NCI-H2196 (cell line): Measurements from ENCODE around the gene STARD3.

ENCODE experiments used
- DNase-seq: peaks from one replicate; lab custom pipeline; 2025; ENCODE audit not compliant: unreplicated experiment; lab: John Stamatoyannopoulos, UW

STARD3 gene

DNA sequence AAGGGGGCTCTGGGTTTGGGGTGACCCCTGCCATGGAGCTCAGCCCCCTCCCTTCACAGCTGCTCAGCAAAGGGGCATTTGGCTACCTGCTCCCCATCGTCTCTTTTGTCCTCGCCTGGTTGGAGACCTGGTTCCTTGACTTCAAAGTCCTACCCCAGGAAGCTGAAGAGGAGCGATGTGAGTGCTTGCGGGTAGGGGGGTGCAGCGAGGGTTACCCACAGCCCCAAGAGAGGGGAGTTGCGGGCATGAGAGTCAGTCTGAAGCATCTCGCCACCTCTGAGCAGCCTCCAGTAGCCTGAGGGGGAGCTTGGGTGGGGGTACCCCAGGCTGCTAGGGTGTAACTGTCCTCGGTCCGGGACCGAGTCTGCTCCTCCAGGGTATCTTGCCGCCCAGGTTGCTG, 21.4 kb downstream of the STARD3 start:
- no peak for DNase-seq

DNA sequence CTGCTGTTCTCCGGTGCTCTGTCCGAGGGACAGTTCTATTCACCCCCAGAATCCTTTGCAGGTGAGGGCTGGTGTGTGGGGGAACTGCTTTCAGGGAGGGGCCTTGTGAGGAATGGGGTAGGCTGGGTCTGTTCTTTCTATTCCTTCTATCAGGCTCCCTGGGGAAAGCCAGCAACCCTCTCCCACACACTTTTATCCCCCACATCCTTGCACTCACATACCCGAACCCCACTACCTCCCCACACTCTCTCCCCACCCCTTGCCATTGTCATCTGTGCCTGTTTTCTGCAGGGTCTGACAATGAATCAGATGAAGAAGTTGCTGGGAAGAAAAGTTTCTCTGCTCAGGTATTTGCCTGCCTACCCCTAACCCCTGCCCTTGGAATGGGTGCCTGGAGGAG, 21.8 kb downstream of the STARD3 start:
- no peak for DNase-seq

DNA sequence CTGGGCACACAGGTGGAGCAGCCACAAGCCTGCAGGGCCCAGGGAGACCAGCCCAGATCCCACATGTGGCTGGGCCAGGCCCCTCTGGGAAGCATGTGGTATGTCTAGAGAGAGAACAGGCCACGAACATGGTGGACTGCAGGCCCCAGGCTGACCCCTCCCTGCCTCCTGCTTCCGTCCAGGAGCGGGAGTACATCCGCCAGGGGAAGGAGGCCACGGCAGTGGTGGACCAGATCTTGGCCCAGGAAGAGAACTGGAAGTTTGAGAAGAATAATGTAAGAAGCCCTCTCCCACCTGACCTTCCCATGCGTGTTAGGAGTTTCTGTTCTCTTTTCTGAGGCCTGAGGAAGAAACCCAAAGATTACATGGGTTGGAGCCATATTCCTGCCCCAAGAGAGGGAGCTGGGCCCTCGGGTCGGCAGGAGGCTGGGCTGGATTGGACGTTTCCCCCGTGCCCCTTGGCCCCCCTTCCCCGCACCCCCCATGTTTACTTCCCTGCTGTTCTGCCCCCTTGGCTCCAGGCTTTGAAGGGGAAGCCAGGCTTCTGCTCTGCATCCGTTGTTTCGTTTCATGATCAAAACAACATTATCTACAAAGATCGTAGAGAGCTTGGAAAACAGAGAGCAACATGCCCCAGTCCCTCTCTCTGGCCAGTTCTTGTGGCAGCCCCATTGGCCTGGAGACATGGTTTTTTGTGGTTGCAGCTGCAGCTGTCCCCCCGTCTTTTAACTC, 22.5 kb downstream of the STARD3 start:
- DNase-seq = no peak

DNA sequence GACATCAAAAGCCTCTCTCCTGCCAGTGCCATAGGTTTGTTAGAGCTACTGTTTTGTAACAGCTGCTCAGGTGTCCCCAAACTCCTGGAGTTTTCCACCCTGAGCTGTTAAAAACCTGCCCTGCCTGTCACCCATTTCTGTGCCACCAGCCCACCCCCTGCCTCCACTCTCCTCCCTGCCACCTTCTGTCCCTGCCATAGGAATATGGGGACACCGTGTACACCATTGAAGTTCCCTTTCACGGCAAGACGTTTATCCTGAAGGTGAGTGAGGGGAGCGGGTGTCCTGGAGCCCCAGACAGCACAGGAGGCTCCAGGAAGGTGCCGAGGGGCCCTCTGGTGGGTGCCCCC, 23.0 kb downstream of the STARD3 start:
- no peak for DNase-seq

DNA sequence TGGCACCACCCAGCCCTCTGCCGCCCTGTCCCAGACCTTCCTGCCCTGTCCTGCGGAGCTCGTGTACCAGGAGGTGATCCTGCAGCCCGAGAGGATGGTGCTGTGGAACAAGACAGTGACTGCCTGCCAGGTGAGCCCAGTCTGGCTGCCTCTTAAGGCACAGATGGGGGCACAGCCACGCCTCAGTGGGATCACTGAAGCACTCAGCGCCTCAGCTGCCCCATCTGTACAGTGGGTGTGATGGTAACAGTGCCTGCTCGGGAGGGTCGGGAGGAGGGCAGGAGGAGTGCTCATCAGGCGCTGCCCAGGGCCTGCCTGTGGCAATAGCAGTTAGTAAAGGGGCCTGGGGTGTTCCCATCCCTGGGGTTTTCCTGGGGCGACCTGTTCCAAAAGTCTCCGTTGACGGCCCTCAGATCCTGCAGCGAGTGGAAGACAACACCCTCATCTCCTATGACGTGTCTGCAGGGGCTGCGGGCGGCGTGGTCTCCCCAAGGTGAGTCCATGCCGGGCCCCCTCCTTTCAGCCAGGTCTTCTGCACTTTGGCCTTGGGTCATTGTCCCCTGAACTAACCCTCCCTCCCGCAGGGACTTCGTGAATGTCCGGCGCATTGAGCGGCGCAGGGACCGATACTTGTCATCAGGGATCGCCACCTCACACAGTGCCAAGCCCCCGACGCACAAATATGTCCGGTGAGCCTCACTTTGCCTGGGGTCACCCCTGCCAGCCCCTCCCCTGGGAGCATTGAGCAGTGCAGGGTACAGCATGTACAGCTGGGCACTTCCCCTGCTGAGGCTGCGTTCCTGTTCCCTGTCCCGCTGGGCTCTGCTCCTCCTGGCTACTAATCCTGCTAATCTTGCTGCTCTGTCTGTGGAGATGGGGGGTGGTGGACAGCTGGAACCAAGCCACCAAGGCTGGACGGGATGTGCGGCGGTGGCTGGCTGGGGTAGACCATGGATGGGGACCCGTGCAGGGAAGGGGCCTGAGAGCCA, 23.7 kb downstream of the STARD3 start:
- no peak for DNase-seq

DNA sequence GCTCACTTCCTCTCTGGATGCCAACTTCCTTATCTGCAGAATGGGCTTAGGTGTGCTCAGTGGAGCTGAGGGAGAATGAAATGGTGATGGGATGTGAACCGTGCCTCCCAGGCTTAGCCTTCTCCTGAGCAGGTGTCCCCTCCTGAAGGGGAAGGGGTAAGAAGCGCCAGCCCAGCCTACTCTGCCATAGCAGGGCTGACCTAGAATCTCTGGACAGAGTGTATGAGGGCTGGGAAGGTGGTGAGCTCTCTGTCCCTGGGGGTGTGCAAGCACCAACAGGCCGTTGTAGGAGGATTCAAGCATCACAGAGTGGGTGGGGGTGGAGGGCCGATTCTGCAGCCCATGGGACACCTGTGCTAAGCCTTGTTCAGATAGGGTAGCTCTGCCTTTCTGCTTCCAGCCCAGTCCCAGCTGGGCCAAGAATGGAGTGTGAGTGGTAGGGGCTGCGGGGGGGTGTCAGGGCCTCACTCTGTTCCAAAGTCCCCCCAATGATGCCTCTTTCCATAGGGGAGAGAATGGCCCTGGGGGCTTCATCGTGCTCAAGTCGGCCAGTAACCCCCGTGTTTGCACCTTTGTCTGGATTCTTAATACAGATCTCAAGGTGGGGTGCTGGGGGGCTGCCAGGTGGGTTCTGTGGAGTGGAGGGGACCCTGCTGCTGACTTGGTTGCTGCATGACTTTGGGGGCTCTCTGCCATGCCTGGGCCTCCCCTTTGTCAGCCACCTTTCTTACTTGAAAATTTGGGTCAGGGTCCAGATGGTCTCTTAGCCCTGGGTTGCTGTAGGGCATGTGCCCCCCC, 25.0 kb downstream of the STARD3 start:
- DNase-seq = no peak

DNA sequence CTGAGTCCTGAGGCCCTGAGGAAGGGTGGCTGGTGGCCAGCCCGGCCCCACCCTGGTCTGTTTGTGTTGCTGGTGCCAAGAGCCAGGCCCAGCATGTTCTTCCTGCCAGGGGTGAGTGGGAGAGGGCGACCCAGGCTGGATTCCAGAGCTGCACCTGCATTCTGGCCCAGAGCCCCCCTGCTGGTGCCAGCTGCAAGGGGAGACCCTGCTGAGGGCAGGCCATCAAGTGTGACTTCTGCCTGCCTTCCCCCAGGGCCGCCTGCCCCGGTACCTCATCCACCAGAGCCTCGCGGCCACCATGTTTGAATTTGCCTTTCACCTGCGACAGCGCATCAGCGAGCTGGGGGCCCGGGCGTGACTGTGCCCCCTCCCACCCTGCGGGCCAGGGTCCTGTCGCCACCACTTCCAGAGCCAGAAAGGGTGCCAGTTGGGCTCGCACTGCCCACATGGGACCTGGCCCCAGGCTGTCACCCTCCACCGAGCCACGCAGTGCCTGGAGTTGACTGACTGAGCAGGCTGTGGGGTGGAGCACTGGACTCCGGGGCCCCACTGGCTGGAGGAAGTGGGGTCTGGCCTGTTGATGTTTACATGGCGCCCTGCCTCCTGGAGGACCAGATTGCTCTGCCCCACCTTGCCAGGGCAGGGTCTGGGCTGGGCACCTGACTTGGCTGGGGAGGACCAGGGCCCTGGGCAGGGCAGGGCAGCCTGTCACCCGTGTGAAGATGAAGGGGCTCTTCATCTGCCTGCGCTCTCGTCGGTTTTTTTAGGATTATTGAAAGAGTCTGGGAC, 25.8 kb downstream of the STARD3 start:
- no peak for DNase-seq

DNA sequence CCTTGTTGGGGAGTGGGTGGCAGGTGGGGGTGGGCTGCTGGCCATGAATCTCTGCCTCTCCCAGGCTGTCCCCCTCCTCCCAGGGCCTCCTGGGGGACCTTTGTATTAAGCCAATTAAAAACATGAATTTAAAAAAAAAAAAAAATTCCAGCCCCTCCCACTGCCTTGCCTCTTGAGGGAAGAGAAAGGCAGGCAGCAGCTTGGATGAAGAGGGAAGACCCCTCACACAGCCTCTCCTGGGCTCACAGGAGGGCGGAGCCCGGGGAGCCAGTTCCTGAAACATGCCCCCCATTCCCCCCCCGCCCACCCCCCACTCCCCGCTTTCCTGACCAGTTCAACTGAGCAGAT, 26.4 kb downstream of the STARD3 start:
- no peak for DNase-seq

DNA sequence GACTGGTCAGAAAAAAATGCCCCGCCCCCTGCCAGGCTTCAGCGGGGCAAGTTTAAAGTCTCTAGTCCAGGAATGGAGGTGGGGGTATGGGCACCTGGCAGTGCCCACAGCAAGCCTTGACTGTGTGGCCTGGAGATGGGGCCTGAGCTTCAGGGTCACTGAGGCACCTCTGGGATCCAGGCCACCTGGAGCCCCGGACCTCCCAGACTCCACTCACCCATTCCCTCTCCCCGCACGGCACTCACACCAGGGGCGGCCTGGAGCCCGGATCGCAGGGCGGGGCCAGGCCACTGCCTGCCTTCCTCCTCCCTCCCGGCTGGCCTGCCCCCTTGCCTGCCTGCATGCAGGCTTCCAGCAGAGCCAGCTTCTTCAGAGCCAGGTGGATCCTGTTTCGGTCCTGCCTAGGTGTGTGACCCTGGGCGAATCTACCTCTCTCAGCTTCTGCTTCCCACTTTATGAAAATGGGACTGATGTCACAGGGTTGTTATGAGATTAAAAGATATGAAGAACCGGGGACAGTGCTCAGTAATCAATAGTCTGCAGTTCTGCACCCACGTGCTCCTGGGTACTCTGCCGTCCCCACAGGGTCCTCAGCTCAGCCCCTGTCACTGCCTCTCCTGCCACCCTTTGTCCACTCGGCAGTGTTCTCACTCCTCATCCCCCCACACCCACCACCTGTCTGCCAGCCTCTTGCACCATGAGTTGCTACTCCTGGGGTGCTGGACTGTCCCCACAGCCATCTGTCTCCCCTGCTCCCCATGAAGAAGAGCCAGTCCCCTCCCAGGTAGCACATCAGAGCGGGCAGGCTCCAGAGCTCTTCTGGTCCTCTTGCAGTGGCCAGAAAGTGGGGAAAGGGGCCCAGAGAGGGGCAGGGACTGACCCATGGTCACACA, 27.0 kb downstream of the STARD3 start:
- DNase-seq = no peak

DNA sequence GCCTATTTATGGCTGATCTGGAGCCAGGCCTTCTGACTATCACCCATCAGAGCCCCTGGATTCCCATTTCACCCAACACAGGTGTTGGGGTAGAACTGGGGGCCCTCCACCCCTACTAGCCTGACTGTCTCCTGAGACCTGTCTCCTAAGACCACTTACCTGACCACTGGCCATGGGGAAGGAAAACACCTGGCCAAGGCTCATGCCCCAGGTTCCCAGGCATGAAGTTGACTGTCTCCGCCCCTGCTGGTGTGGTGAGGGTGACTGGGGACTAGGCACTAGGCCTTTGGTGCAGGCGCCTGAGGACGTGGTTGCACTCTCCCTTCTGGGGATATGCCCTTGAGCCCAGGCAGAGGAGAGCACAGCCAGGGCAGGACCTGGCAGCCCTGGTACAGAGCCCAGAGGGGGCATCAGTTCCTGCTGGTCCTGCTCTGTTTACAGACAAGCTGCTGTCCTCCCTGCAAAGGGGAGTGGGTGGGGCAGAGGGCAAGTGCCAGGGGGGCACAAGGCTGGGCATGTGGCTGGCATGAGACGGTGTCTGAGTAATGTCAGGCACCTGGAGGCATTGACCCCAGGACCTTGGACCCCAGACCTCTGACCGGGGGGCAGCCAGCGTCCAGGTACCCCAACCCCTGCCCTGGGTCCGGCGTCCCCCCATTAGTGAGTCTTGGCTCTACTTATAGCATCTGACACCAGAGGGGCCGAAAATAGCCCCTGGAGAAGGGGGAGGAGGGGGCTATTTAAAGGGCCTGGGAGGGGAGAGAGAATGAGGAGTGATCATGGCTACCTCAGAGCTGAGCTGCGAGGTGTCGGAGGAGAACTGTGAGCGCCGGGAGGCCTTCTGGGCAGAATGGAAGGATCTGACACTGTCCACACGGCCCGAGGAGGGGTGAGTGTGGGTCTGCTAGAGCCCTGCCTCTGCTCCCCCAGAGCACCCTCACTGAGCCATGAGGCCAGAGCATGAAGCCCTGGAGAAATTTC, 27.9 kb downstream of the STARD3 start, which contains the start of gene TCAP:
TCAP (plus strand) TSS at position 769 of the 981 bp plus-strand sequence; CDS start at position 780, 11 bp downstream.
- no peak for DNase-seq

DNA sequence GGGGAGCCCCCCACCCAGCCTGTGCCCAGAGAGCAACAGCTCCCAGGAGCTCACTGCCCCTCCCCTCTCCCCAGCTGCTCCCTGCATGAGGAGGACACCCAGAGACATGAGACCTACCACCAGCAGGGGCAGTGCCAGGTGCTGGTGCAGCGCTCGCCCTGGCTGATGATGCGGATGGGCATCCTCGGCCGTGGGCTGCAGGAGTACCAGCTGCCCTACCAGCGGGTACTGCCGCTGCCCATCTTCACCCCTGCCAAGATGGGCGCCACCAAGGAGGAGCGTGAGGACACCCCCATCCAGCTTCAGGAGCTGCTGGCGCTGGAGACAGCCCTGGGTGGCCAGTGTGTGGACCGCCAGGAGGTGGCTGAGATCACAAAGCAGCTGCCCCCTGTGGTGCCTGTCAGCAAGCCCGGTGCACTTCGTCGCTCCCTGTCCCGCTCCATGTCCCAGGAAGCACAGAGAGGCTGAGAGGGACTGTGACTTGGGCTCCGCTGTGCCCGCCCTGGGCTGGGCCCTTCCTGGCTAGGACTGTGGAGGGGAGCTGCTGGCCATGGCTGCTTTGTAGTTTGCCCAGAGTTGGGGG, 28.8 kb downstream of the STARD3 start:
- no peak for DNase-seq

DNA sequence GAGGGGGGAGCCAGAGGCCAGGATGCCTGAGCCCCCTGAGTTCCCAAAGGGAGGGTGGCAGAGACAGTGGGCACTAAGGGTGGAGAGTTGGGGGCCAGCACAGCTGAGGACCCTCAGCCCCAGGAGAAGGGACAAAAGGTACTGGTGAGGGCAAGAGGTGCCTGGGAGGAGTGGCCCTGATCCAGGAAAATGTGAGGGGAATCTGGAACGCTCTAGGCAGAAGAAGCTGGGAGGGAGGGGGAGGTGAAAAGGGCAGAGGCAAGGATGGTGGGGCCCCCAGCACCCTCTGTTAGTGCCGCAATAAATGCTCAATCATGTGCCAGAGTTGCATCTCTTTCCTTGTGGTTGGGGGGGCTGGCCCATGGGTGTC, 29.3 kb downstream of the STARD3 start:
- DNase-seq = no peak

DNA sequence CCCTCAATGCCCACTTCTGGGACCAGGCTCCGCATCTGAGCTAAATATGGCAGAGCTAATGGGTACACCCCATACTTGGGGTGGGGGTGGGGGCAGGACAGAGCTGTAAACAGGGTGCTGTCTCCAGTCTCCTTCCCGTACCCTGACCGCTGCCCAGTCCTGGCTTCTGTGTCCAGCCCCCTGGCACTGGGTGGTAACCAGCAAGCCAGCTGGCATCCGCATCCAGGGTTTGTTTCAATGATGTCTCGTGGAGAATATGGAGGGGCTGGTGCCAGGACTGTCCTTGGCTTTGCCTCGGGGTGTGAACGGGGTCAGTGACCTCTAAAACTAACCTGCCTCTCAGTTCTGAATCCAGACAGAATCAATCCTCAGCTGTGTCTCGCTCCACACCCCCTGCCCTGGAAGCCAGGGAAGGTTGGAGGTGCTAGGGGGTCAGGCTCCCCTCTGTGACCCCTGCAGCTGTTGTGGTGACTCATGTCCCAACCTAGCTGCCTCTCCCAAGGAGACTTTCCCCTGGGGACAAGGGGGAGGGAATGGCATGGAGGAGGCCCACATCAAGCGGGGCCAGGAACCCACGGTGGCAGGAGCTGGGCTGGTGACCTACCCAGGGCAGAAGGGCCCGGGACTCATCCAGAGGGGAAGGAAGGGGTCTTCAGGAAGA, 29.8 kb downstream of the STARD3 start:
- no peak for DNase-seq

DNA sequence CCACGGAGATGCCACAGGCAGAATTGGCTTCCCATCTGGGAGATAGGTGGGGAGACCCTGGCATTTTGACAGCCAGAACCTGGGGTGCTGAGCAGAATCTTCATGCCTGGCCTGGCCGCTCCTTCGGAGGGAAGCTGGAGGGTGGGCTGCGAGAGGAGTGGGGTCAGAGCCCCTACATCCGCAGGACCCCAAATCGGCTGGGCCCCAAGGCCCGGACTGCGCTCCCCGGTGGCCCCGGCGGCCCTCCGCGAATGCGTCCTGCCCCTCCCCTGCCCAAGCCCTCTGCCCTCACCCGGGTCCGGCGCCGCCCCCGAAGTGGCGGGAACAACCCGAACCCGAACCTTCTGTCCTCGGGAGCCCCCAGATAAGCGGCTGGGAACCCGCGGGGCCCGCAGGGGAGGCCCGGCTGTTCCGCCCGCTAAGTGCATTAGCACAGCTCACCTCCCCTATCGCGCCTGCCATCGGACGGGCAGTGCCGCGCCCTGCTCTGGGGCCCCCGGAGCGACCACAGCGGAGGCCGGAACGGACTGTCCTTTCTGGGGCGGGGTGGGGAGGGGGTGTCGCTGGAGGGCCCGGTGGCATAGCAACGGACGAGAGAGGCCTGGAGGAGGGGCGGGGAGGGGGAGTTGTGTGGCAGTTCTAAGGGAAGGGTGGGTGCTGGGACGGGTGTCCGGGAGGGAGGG, 30.5 kb downstream of the STARD3 start:
- no peak for DNase-seq

DNA sequence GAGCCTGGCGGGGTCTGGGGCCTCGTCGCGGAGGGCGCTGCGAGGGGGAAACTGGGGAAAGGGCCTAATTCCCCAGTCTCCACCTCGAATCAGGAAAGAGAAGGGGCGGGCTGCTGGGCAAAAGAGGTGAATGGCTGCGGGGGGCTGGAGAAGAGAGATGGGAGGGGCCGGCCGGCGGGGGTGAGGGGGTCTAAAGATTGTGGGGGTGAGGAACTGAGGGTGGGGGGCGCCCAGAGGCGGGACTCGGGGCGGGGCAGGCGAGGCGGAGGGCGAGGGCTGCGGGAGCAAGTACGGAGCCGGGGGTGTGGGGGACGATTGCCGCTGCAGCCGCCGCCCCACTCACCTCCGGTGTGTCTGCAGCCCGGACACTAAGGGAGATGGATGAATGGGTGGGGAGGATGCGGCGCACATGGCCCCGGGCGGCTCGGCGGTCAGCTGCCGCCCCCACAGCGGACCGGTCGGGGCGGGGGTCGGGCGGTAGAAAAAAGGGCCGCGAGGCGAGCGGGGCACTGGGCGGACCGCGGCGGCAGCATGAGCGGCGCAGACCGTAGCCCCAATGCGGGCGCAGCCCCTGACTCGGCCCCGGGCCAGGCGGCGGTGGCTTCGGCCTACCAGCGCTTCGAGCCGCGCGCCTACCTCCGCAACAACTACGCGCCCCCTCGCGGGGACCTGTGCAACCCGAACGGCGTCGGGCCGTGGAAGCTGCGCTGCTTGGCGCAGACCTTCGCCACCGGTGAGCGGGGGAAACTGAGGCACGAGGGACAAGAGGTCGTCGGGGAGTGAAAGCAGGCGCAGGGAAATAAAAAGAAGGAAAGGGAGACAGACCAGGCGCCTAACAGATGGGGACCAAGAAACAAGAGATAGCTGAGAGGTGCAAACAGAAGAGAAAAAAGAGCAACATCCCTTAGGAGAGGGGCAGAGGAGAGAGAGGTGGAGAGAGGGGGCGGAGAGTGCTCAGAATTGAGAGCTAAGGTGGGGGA, 31.3 kb downstream of the STARD3 start, which contains the start of gene PNMT:
PNMT (plus strand) TSS at position 509 of the 980 bp plus-strand sequence; CDS start at position 532, 23 bp downstream.
- no peak for DNase-seq
